Progenitor cell of endocrine pancreas (in vitro differentiated cells): ENCODE results near the gene CD200R1L. TPM values are rescaled to one million over a fixed set of nuclear protein-coding genes. Genes with fewer than 3 reads are reported as not detected.

Experiments
- DNase-seq: peaks from one replicate; pipeline ENCODE4 v3.0.0; 2021; ENCODE audit warnings: low spot score; ENCODE audit not compliant: unreplicated experiment
- H3K27ac Mint-ChIP-seq: 2 replicates; pipeline ENCODE4 v1.8.0; 2021; ENCODE audit warnings: mild to moderate bottlenecking, moderate library complexity, mixed read lengths
- H3K27me3 Mint-ChIP-seq: 2 replicates; pipeline ENCODE4 v1.8.0; 2021; ENCODE audit warnings: mixed read lengths
- H3K36me3 Mint-ChIP-seq: 2 replicates; pipeline ENCODE4 v1.8.0; 2022; ENCODE audit warnings: mixed read lengths; ENCODE audit not compliant: insufficient read depth
- H3K4me1 Mint-ChIP-seq: 2 replicates; pipeline ENCODE4 v1.8.0; 2021; ENCODE audit warnings: low read depth, mixed read lengths
- H3K4me3 Mint-ChIP-seq: 2 replicates; pipeline ENCODE4 v1.8.0; 2021; ENCODE audit warnings: low read depth, mild to moderate bottlenecking, moderate library complexity, mixed read lengths
- H3K9me3 Mint-ChIP-seq: 2 replicates; pipeline ENCODE4 v1.8.0; 2021; ENCODE audit warnings: low read depth, mixed read lengths
- total RNA-seq: library from RNA; stranded (reverse); gene quantifications from 2 replicates; pipeline ENCODE4 v1.2.1, GENCODE V29; 2021
- TF ChIP-seq, protein P1 (sequence below): fragments of 200-600 bp; sonication (generic); IDR thresholded peaks from one replicate; pipeline ENCODE4 v1.5.0; 2021; ENCODE audit warnings: antibody characterized with exemption, mild to moderate bottlenecking; ENCODE audit not compliant: unreplicated experiment

CD200R1L gene
- total RNA-seq, 1 donor from 2014 or later: not detected

DNA sequence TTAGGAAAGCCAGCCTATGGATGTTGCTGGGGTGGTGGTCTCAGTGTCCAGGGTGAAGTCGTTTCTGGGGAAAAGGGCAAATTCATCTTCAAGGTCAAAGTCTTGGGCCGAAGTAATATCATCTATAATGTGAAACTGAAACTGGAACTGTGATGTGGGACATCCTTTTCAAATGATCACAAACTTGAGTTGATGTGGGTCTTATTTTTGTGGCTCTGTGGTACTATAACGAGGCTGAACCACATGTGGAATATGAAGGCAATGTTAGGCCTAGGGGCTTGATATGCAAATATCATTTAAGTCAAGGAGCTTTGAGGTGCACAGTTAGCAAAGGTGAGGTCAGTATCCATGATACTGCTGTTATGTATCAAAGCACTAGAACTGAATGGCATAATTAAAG lies 1.5 kb upstream of the CD200R1L start:
- Mint-ChIP-seq H3K27me3 (no peaks in the 10 kb centered on the region), H3K27ac (no peak overlapping the region), H3K9me3 (peaks cover 36% of the 10 kb centered on the region), H3K4me1 (peaks cover 1% of the 10 kb centered on the region), H3K36me3 (peaks cover 1% of the 10 kb centered on the region), H3K4me3 (no peak overlapping the region)
- TF ChIP-seq, protein P1, sequence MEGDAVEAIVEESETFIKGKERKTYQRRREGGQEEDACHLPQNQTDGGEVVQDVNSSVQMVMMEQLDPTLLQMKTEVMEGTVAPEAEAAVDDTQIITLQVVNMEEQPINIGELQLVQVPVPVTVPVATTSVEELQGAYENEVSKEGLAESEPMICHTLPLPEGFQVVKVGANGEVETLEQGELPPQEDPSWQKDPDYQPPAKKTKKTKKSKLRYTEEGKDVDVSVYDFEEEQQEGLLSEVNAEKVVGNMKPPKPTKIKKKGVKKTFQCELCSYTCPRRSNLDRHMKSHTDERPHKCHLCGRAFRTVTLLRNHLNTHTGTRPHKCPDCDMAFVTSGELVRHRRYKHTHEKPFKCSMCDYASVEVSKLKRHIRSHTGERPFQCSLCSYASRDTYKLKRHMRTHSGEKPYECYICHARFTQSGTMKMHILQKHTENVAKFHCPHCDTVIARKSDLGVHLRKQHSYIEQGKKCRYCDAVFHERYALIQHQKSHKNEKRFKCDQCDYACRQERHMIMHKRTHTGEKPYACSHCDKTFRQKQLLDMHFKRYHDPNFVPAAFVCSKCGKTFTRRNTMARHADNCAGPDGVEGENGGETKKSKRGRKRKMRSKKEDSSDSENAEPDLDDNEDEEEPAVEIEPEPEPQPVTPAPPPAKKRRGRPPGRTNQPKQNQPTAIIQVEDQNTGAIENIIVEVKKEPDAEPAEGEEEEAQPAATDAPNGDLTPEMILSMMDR: no peak
- DNase-seq: no peak

- DNase-seq: no peak
- H3K27me3 Mint-ChIP-seq: no peaks in the 10 kb centered on the region
- H3K4me3 Mint-ChIP-seq: no peak overlapping the region
- TF ChIP-seq, protein P1: no peak
- H3K27ac Mint-ChIP-seq: no peak overlapping the region
- peaks cover 39% of the 10 kb centered on the region for H3K9me3 Mint-ChIP-seq
- H3K36me3 Mint-ChIP-seq: peaks cover 1% of the 10 kb centered on the region
- peaks cover 1% of the 10 kb centered on the region for H3K4me1 Mint-ChIP-seq
Measured at GRCh38 chr3:112847692-112848091, 1.0 kb upstream of the CD200R1L start.

DNA sequence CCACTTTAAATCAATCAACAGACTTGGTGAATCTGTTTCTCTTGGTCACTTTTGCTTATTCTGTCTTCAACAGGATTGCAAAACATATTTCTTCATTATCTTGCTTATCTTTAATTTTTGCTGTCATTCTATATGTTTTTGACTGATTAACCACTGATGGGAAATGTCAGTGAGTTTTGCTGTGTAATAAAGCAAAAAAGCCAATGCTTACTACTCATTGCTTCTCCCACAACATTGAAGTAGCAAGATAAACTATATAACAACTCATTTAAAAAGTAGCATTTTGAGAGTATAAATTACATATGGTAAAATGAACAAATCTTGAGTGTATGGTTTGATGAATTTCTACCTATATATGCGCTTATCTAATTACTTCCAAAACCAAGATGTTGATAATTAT lies 892 bp downstream of the CD200R1L start:
- Mint-ChIP-seq H3K27me3 (no peaks in the 10 kb centered on the region), H3K4me1 (peaks cover 1% of the 10 kb centered on the region), H3K4me3 (no peak overlapping the region), H3K9me3 (peaks cover 23% of the 10 kb centered on the region), H3K36me3 (no peaks in the 10 kb centered on the region), H3K27ac (no peak overlapping the region)
- TF ChIP-seq, protein P1: no peak
- no peak for DNase-seq

DNA sequence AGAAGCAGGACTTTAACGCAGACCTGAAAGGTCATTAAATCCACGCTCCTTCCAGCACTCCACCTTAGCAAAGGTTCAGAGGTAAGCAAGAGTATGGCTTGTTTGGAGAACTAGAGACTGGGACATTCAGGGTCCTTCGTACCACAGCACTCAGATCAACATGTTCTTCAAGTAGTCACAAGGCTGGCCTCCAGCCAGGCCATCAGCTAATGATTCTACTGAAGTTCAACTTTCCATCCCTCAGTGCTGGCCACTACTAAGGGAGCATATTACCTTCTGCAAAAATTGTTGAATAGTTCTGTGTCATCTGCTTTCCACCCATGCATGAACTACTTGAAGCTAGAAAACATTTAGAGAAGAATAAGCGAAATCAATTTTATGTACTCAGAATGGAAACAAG lies 17.6 kb downstream of the CD200R1L start:
- Mint-ChIP-seq H3K27me3 (no peaks in the 10 kb centered on the region), H3K4me1 (no peaks in the 10 kb centered on the region), H3K36me3 (no peaks in the 10 kb centered on the region), H3K27ac (no peak overlapping the region), H3K9me3 (no peaks in the 10 kb centered on the region), H3K4me3 (no peak overlapping the region)
- DNase-seq: no peak
- TF ChIP-seq, protein P1: no peak

DNA sequence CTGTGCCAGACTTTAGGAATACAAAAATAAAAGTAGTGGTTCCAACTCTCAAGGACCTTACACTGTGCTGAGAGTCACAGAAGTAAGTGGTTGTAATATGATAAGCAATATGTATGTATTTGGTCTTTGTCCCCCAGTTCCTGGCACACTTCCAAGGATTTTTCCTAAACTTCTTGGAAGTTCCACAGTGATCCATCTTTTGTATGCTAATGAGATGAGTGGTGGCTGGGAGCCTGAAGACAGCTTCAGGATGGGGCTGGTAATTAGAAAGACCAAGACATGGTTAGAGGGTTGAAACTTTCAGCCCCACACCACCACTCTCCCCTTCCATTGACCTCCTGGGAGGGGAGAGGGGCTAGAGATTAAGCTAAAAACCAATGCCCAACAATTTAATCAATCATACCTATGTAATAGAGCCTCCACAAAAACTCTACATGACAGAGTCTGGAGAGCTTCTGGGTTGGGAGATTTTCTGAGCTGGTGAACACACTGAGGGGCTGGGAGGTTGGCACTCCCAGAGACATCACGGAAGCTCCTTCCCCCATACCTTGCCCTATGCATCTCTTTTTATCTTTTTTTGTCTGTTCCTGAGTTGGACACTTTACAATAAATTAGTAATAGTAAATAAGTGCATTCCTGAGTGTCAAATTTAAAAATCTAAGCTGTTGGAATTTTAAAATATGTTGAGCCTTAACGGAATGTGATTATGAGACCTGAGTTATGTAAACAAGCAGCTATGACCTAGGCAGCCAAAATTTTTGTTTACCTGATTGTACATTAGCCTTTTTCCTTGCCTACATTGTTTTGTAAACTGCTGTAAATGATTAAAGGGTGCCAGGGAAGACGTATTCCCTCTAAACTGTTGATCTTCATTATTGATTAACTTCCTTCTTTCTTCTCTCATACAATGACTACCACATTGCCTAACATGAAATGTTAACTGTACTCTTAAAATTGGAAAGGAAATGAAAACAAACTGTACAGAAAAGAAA lies 24.3 kb downstream of the CD200R1L start:
- H3K27ac Mint-ChIP-seq: no peak overlapping the region

More for the DNA sequence above, 24.3 kb downstream of the CD200R1L start:
- TF ChIP-seq, protein P1: no peak
- Mint-ChIP-seq H3K4me1 (peaks cover 6% of the 10 kb centered on the region), H3K36me3 (no peaks in the 10 kb centered on the region), H3K27me3 (no peaks in the 10 kb centered on the region), H3K9me3 (no peaks in the 10 kb centered on the region), H3K4me3 (no peak overlapping the region)
- no peak for DNase-seq
